Measurements from ENCODE around the gene TSPAN18. TPM values are rescaled to one million over a fixed set of nuclear protein-coding genes. Genes with fewer than 3 reads are reported as not detected.

TSPAN18 gene
- total and polyA plus RNA-seq, 2 of the 8 experiments (the other 6 are each of a cell fraction or from before 2014, with no cell fraction given), result 5.2 to 10.2 TPM

DNA sequence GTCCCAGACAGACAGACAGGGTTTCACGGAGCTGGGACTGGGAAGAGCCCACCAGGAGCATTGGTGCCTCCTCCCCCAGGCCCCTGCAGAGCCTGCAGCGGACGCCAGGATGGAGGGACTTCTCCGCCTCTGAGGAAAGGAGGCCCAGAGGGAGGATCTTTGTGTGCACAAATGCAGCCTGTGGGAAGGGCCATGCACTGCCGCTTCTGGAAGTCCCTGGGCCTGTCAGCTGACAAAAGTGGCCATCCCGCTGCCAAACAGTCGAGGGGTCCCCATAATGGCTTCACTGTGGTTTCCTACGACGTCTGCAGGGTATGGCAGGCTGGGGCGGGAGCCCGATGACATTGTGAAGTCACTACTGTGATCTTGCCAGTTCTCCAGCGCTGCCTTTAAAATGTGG, 150.1 kb downstream of the TSPAN18 start:
- DNase-seq (ENCODE audit: low read depth in 1 of 2, low spot score in 2 of 2) (no peak), FAIRE-seq (no peak)
- Histone ChIP-seq H3K56ac (replicated peaks; ENCODE audit: insufficient read length, low read depth, low read length) (no peak overlapping the region), H4K8ac (ENCODE audit: extremely low read depth, insufficient read depth, low read length) (no peak overlapping the region; the same call in 1 of the 2 replicates), H3K27ac (ENCODE audit: low read depth, low read length) (no peak overlapping the region), H3K14ac (ENCODE audit: insufficient read length) (no peak overlapping the region), H2BK12ac (ENCODE audit: low read depth, low read length) (no peak overlapping the region), H4K5ac (ENCODE audit: insufficient read length, low read depth, low read length) (no peak overlapping the region), H4K91ac (replicated peaks; ENCODE audit: insufficient read length, low read length) (peak overlapping the region; percentile 25), H3K4me1 (replicated peaks in 1 of 4; ENCODE audit: control insufficient read depth in 3 of 4, insufficient read depth in 4 of 4, low read length in 3 of 4) (peaks cover 8 to 23% (median 11%) of the 10 kb centered on the region in 4 experiments), H2BK15ac (ENCODE audit: low read length) (no peak overlapping the region), H3K18ac (ENCODE audit: extremely low read depth, low read length) (no peak overlapping the region), H3K79me2 (ENCODE audit: control insufficient read depth in 1 of 2, insufficient read depth in 2 of 2, low read length in 2 of 2) (no peaks in the 10 kb centered on the region), H4K20me1 (replicated peaks in 1 of 2; ENCODE audit: control insufficient read depth in 1 of 2, insufficient read depth in 2 of 2, low read length in 2 of 2) (no peaks in the 10 kb centered on the region), H3K4ac (replicated peaks; ENCODE audit: insufficient read length, low read depth, low read length) (no peak overlapping the region), H2BK120ac (replicated peaks; ENCODE audit: low read depth, low read length) (no peak overlapping the region), H2AK5ac (ENCODE audit: low read depth, low read length) (no peak overlapping the region), H3K9me3 (ENCODE audit: insufficient read depth in 2 of 2, low read depth in 1 of 2, low read length in 1 of 2) (no peaks in the 10 kb centered on the region), H2AFZ (ENCODE audit: low read length) (no peak overlapping the region), H3K79me1 (ENCODE audit: low read depth, low read length) (no peaks in the 10 kb centered on the region), H3K23ac (ENCODE audit: insufficient read length) (no peak overlapping the region), H2BK20ac (ENCODE audit: low read length) (no peak overlapping the region), H2BK5ac (ENCODE audit: low read depth, low read length) (no peak overlapping the region), H3K23me2 (ENCODE audit: low read depth, low read length) (no peaks in the 10 kb centered on the region), H3K4me2 (ENCODE audit: insufficient read depth in 1 of 2, low read depth in 2 of 2, low read length in 2 of 2) (no peak overlapping the region), H3K4me3 (ENCODE audit: extremely low read depth in 1 of 4, insufficient read depth in 2 of 4, low read depth in 3 of 4, low read length in 4 of 4) (no peak overlapping the region), H3K36me3 (ENCODE audit: control insufficient read depth in 2 of 4, insufficient read depth in 4 of 4, low read length in 3 of 4) (no peaks in the 10 kb centered on the region), H3K27me3 (replicated peaks in 1 of 4; ENCODE audit: control insufficient read depth in 3 of 4, extremely low read depth in 1 of 4, insufficient read depth in 3 of 4, low read length in 3 of 4) (peaks cover 0 to 26% (median 17%) of the 10 kb centered on the region in 4 experiments; a peak in 6 of 7 replicates), H3K9ac (replicated peaks in 1 of 4; ENCODE audit: extremely low read depth in 1 of 4, low read depth in 3 of 4, low read length in 3 of 4) (no peak overlapping the region)
- CTCF ChIA-PET (ENCODE audit: partially characterized antibody), result interaction anchor here (1.0 to 1.7 kb wide), 3 partner anchors 18 to 142 kb away, joined by 3 to 4 read pairs (median 4); no protein-coding TSS in a partner anchor
- 67% methylated on average over 12 of the region's 12 CpGs; no CpG with 5 or more reads in 1 of the 2 experiments for WGBS, 2 experiments (ENCODE audit: extremely low coverage in 1 of 2, insufficient coverage in 1 of 2, insufficient read length in 1 of 2, insufficient replicate concordance in 2 of 2, low coverage in 1 of 2, low lambda C conversion rate in 2 of 2, missing lambda C conversion rate in 1 of 2)
- POLR2A ChIA-PET (ENCODE audit: partially characterized antibody), result interaction anchor here (1.1 kb wide), 1 partner anchor 15 kb away, joined by 3 read pairs; no protein-coding TSS in a partner anchor
- no peak for TF ChIP-seq SP1 (IDR thresholded peaks at IDR 0.05; ENCODE audit: low read depth, low read length)
- no peak for TF ChIP-seq ASH2L (IDR thresholded peaks at IDR 0.05; ENCODE audit: low read length)
- no peak for TF ChIP-seq ZNF274 (IDR thresholded peaks at IDR 0.05; ENCODE audit: borderline replicate concordance, extremely low read depth, low read length)
- no peak for TF ChIP-seq SRF (IDR thresholded peaks at IDR 0.05; ENCODE audit: low read depth, low read length)
- TF ChIP-seq ATF2 (IDR thresholded peaks at IDR 0.05; ENCODE audit: low read length), result no peak
- no peak for TF ChIP-seq SP4 (IDR thresholded peaks at IDR 0.05; ENCODE audit: low read length)
- no peak for TF ChIP-seq EGR1 (IDR thresholded peaks at IDR 0.05; ENCODE audit: borderline replicate concordance, low read depth, low read length)
- TF ChIP-seq TBP (IDR thresholded peaks at IDR 0.05; ENCODE audit: low read depth, low read length), result no peak
